GM21515 (cell line): ENCODE data around the gene COL4A4.
"Not testable (repeated sequence)": the region's sequence is repeated elsewhere in the genome, so short reads cannot be mapped to it uniquely, and the experiment has no call there.

Experiments
- ATAC-seq: cut with Tn5 transposase; IDR thresholded peaks from one replicate; pipeline ENCODE4 v1.9.1; 2021; ENCODE audit not compliant: unreplicated experiment

Gene COL4A4

GRCh38 chr2:227163998-227164762 lies at the start of gene COL4A4, which contains the start of gene COL4A3:
COL4A4 (minus strand) TSS chr2:227164205; CDS start chr2:227147483, 16,722 bp downstream.
COL4A3 (plus strand) TSS chr2:227164624; CDS start chr2:227164727, 103 bp downstream.
- ATAC-seq = peak; percentile 68

DNA sequence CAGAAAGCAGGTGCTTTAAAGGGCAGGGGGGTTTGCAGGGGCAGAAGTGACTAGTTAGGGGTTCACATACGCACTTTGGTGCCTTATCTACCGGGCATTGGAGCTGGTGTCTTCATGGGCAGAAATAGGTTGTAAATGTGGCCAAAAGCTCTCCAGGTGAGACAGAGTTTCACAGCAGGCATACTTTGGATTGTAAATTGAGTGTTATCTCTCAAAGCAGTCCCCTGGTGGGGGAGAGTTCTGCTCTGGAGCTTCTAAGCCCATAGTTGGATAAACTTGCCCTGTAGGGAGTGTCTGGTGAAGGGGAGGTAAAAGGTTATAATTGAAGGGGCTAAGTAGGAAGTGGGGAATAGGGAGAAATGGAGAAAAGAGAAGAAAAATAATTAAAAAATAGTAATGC lies 43.6 kb upstream of the COL4A4 start:
- ATAC-seq = no peak

DNA sequence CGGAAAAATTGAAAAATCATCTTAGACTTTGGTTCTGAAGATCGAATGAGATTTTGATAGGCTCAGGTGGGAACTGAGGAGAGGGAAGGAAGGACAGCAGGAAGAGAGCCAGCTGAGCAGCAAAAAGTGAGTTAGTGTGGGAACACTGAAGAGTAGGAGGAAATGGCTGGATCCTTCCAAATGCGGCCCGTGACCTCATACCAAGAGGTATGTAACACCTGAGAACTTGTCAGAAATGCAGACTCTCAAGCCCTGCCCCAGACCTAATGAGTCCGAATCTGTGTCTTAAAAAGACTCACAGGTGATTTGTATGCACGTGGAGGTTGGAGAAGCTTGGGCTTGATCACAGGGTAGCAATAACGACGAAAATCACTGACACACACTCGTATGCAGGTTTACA lies 42.4 kb upstream of the COL4A4 start:
- ATAC-seq = no peak

DNA sequence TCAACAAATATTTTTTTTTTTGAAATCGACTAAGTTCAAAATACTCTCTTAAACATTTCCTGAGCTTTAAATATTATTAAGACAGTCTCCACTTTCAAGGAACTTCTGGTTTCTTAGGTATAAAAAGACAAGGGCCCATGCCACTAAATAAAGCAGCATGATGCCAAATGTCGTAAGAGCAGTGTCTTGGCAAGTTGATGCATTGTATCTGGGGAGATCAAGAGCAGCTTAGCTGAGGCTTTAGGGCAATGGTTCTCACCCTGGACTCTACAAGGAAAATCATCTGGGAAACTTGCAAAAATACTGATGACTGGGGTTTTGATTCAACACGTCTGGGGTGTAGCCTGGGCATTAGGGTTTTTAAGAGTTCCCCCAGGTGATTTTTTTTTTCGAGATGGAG lies 41.7 kb upstream of the COL4A4 start:
- no peak for ATAC-seq

DNA sequence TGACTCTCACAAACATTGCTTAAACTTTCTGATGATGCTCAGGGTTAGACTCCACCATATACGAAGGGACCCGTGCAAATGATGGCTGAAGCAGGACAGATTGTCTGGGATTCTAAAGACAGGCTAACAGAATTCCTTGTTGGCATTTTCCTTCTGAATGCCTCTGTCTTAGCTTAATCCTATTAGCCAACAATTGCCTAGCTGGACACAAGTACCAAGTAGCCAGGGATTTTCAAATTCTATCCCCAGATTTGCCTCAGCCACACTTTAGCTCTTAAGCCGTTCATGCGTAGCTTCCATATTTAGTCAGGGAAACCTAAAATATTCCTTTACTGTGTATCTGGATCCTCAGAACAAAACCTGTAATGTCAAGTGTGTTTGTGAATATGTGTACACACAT lies 40.4 kb upstream of the COL4A4 start:
- ATAC-seq = no peak

DNA sequence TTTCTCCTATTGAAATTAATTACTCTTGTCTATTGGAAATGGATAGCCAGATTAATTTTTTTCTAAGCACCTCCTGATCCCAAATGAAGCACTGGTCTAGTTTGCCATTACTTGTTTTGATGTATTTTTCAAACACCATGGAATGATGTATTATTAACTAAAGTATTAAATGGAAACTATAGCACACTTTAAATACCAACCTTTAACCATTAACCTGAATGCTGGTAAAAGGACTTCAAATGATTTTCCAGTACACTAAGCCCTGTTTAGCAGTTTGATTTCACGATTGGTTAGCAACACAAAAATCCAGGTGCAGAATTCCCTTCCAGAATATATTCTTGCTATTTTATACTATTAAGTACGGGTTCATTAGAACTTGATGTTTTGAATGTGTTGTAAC lies 37.8 kb upstream of the COL4A4 start:
- ATAC-seq = no peak

DNA sequence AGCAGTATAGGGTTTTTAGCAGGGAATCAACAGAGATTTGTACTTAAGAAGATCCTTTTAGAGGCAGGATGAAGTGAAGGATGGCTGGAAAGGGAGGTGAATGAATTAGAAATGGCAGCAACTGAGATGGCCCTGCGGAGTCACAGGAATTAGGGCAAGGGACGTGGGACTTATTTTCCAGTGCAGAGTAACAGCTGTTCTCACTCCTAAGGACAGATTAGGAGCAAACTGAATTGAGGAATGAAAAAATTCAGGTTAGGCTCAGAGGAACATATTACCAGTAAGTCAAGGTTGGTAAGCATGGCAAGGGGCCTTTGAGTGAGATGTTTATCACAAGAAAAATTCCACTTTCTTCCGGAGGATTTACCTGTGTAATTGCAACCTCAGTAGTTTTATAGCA lies 34.9 kb upstream of the COL4A4 start:
- no peak for ATAC-seq

GRCh38 chr2:227194219-227194618 lies 30.2 kb upstream of the COL4A4 start:
- no peak for ATAC-seq

DNA sequence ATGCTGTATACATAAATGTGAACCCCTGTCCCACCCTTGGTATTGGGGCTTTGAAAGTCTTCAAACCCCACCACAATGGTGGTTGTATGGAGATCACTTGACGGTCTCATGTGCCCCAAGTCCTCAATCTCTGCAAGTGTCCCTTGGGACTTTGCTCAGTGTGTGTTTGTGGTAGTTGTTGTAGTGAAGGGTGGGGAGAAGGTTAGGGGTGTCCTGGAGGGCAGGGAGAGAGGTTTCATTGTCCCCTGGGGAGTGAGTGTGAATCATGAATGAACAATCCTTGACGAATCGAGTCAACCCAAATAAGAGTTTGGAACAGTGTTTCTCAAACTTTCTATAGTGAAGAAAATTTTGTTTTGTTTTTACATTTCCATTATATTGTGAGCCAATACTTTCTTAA lies 28.5 kb upstream of the COL4A4 start:
- no peak for ATAC-seq

DNA sequence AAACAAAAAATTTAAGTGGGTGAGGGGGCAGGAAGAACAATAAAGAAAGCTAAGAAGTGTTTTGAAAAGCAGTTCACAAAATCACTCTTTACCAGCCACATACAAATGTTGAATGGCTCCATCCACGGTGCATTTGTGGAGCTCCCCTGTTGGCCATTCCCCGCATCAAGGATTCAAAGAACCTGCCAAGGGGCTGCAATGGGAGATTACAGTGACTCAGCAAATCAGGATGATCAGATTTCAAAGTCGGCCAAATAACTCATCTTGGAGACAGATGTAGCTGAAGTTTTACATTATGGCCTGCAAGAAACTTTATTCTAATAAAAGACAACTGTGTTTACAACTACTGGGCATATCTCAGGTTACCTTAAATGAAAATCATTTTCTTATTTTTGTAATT lies 27.4 kb upstream of the COL4A4 start:
- ATAC-seq = no peak

GRCh38 chr2:227188292-227188691 lies 24.3 kb upstream of the COL4A4 start:
- peak; percentile 77 for ATAC-seq

DNA sequence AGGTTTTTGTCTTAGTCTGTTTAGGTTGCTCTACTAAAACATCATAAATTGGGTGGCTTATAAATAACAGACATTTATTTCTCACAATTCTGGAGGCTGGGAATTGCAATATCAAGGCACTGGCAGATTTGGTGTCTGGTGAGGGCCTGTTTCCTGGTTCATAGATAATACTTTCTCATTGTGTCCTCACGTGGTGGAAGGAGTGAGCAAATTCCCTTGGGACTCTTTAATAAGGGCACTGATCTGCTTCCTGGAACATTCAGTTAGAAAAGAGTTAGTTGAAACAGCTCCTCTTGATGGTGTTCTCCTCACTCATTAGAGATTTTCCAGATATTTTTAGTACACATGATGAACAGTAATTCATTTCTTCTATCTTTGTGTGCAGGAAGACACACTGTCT lies 22.7 kb upstream of the COL4A4 start:
- no peak for ATAC-seq

DNA sequence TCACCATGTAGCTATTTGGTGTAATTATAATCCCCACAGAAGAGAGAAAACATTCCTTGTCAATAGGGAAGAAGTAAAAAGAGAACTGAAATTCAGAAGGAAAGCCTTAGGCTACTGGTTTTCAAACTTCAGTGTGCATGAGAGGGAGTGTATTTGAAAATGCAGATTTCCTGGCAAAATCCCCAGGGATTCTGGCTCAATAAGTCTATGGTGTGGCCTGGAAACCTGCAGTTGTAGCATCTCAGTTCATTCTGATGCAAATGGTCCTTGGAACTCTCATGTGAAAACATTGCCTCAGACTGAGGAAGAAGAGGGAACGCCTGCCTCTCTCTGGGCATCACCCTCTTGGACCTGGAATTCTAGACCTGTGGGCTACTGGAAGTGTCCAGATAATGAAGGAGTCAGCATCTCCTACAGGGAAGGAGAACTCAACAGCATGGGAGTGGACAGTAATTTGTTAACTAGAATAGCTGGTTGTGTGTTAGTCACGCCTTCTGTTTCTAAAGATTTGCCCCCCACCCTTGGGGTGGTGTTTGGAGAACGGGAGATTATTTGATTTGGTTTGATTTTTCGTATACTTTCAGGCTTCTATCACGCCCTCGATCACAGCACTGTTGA lies 21.7 kb upstream of the COL4A4 start:
- ATAC-seq = no peak

- ATAC-seq = no peak
These were observed 19.8 kb upstream of the COL4A4 start for GRCh38 chr2:227183657-227184367.

- no peak for ATAC-seq
These were observed 18.8 kb upstream of the COL4A4 start for GRCh38 chr2:227182765-227183164.

DNA sequence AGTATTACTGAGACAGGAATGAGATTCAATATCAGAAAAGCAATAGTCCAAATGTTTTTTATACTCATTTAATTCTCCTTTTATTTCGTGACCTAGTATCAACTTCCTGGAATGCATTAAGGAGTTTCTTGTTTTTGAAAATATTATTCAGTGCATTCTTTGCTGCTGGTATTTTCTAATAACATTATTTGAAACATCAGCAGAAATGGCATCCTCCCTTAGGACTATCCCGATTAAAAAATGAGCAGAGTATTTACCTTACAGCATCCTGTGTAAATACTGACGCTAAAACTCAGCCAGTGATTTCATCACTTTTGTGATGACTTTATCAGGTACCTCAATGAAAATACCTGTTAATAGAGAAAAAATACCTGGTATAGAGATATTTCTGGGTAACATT lies 16.8 kb upstream of the COL4A4 start:
- ATAC-seq = no peak

GRCh38 chr2:227179988-227180685 lies 16.1 kb upstream of the COL4A4 start:
- ATAC-seq = no peak

- ATAC-seq = no peak
These were observed 13.8 kb upstream of the COL4A4 start for GRCh38 chr2:227177592-227178336.

DNA sequence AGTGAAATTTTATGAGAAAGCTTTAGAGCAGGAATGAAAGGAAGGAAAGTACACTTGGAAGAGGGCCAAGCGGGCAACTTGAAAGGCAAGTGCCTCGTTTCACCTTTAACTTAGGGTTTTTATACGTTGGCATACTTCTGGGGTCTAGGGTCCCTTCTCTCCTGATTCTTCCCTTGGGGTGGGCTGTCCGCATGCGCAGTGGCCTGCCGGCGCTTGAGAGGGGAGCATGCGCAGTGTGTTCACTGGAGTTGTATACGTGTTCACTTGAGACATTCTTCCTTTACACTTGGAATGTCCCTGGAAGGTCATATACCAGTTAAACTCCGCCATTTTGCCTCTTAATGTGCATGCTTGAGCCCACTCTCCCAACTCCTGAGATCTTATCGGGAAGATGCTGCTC lies 7.8 kb upstream of the COL4A4 start:
- ATAC-seq = not testable (repeated sequence)

GRCh38 chr2:227164763-227165291 lies 822 bp upstream of the COL4A4 start:
- peak; percentile 67 for ATAC-seq
